Nephron (organoid): ENCODE data around the gene CDC123.

Experiments used
- H3K27ac Mint-ChIP-seq, 3 experiments: 2 replicates each; pipeline ENCODE4 v1.8.0; 2020; ENCODE audit warnings: mixed read lengths in 3 of 3, mild to moderate bottlenecking in 2 of 3, moderate library complexity in 1 of 3
- H3K27me3 Mint-ChIP-seq: 2 replicates; pipeline ENCODE4 v1.8.0; 2021; ENCODE audit warnings: low read depth, mild to moderate bottlenecking, moderate library complexity, mixed read lengths
- H3K36me3 Mint-ChIP-seq: 2 replicates; pipeline ENCODE4 v1.8.0; 2020; ENCODE audit warnings: low read depth, mixed read lengths
- H3K4me1 Mint-ChIP-seq: 2 replicates; pipeline ENCODE4 v1.8.0; 2020; ENCODE audit warnings: mixed read lengths
- H3K4me3 Mint-ChIP-seq, 3 experiments: 2 replicates each; pipeline ENCODE4 v1.8.0; 2020; ENCODE audit warnings: mild to moderate bottlenecking in 3 of 3, mixed read lengths in 3 of 3, moderate library complexity in 2 of 3
- H3K9me3 Mint-ChIP-seq: 2 replicates; pipeline ENCODE4 v1.8.0; 2020; ENCODE audit warnings: mixed read lengths
- TF ChIP-seq, protein P1 (sequence below), 3 experiments: fragments of 200-600 bp; sonication (generic); IDR thresholded peaks; one replicate each; pipeline ENCODE4 v1.5.0; 2021; ENCODE audit warnings: antibody characterized with exemption in 3 of 3; ENCODE audit not compliant: unreplicated experiment in 3 of 3

Gene CDC123, protein sequence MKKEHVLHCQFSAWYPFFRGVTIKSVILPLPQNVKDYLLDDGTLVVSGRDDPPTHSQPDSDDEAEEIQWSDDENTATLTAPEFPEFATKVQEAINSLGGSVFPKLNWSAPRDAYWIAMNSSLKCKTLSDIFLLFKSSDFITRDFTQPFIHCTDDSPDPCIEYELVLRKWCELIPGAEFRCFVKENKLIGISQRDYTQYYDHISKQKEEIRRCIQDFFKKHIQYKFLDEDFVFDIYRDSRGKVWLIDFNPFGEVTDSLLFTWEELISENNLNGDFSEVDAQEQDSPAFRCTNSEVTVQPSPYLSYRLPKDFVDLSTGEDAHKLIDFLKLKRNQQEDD

DNA sequence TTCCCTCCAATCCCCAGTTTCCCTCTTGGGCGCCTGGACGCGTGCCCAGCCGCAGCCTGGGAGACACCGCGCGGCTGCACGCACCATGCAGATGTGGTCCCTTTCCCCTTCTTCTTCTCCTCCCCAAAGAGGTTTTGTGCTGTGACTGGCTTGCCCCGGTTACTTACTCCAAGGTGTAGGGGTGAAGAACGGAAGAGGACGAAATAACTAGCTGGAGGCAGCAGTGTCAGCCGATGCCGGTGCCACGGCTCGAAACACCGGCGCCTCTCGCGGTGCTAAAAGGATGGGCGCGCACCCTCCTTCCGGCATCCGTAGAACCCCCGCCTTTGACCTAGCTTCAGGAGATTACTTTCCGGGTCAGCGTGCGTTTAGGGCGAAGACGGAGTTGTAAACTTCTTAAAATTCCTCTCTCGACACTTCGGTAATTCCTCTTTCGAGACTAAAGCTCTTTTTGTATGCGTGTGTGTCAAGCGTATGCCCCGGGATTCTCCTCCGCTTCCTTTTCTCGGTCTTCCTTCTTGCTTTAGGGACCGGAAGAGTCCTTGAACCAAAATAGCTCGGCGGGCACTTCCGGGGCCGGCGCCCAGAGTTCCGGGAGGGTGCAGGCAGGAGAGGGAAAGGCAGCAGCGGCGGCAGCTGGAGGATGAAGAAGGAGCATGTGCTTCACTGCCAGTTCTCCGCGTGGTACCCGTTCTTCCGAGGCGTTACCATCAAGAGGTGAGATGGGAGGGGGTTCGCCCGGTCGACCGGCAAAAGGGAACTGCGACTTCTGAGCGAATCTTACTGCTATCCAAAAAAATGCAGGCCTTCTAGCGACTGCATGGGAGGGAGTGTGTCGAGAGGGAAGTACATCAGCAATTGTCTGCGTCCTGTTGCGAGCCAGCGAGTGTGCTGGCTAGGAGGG, at the start of gene CDC123, which contains the start of gene NUDT5:
Gene CDC123, plus strand, starts transcription at position 586 of the 904 bp plus-strand sequence. Its CDS starts 58 bp downstream, at position 644.
Gene NUDT5, minus strand, starts transcription at position 289 of the 904 bp plus-strand sequence. CDS start 9,600 bp downstream, outside the sequence.
- TF ChIP-seq, protein P1, sequence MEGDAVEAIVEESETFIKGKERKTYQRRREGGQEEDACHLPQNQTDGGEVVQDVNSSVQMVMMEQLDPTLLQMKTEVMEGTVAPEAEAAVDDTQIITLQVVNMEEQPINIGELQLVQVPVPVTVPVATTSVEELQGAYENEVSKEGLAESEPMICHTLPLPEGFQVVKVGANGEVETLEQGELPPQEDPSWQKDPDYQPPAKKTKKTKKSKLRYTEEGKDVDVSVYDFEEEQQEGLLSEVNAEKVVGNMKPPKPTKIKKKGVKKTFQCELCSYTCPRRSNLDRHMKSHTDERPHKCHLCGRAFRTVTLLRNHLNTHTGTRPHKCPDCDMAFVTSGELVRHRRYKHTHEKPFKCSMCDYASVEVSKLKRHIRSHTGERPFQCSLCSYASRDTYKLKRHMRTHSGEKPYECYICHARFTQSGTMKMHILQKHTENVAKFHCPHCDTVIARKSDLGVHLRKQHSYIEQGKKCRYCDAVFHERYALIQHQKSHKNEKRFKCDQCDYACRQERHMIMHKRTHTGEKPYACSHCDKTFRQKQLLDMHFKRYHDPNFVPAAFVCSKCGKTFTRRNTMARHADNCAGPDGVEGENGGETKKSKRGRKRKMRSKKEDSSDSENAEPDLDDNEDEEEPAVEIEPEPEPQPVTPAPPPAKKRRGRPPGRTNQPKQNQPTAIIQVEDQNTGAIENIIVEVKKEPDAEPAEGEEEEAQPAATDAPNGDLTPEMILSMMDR (IDR thresholded peaks at IDR 0.05; ENCODE audit: unreplicated experiment in 3 of 3) = no peak
- Mint-ChIP-seq H3K36me3 (peaks cover 11% of the 10 kb centered on the region), H3K9me3 (no peaks in the 10 kb centered on the region), H3K27me3 (no peaks in the 10 kb centered on the region), H3K4me1 (peaks cover 46% of the 10 kb centered on the region), H3K27ac (peak within 1 kb of the TSS; percentile 97 to 99 (median 98)), H3K4me3 (peak within 1 kb of the TSS; percentile 93 to 96 (median 95))

DNA sequence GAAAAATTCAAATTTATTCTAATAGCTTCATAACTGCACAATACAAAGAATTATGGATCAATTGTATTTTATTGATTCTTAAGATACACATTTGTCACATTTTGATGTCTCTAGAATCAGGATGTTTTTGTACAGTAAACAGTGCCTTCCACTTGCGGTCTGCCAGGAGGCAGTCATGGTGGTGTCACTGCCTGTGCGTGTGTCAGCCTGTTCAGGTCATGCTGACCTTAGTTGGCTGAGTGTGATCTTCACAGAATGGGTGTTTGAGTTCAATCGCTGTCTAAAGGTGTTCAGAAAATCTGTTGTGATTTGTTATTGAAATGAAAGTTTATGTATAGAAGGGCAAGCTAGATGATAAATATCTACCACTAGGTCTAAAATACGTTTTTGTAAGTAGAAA, 45.8 kb upstream of the CDC123 start:
- H3K27me3 Mint-ChIP-seq = no peaks in the 10 kb centered on the region
- H3K36me3 Mint-ChIP-seq = peaks cover 46% of the 10 kb centered on the region
- H3K9me3 Mint-ChIP-seq = no peaks in the 10 kb centered on the region
- TF ChIP-seq, protein P1 (IDR thresholded peaks at IDR 0.05; ENCODE audit: unreplicated experiment in 3 of 3) = no peak
- H3K4me1 Mint-ChIP-seq = no peaks in the 10 kb centered on the region
- H3K4me3 Mint-ChIP-seq = no peak overlapping the region
- no peak overlapping the region for H3K27ac Mint-ChIP-seq

DNA sequence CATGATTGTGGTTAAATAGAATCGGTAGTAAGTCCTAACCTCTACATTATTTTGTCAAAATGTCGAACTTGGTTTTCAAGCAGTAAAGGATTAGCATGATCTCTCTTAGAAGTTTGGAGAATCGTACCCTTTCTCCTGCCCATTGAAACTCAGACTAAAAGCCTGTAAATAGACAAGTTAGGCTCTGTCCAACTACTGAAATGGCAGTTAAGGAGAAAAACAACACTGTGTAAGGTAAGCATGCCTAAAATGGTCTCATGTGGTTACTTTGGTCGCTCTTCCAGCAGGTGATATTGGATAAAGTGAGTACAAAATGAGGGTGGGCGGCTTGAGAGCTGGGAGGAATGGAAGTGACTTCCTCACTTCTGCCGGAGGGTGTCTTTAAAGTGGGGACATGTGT, 41.5 kb upstream of the CDC123 start:
- H3K27me3 Mint-ChIP-seq = no peaks in the 10 kb centered on the region
- H3K36me3 Mint-ChIP-seq = peaks cover 51% of the 10 kb centered on the region
- H3K9me3 Mint-ChIP-seq = no peaks in the 10 kb centered on the region
- H3K27ac Mint-ChIP-seq = peak overlapping the region in 1 of 3 experiments; percentile 53
- no peaks in the 10 kb centered on the region for H3K4me1 Mint-ChIP-seq
- H3K4me3 Mint-ChIP-seq = no peak overlapping the region
- TF ChIP-seq, protein P1 (IDR thresholded peaks at IDR 0.05; ENCODE audit: unreplicated experiment in 3 of 3) = no peak

DNA sequence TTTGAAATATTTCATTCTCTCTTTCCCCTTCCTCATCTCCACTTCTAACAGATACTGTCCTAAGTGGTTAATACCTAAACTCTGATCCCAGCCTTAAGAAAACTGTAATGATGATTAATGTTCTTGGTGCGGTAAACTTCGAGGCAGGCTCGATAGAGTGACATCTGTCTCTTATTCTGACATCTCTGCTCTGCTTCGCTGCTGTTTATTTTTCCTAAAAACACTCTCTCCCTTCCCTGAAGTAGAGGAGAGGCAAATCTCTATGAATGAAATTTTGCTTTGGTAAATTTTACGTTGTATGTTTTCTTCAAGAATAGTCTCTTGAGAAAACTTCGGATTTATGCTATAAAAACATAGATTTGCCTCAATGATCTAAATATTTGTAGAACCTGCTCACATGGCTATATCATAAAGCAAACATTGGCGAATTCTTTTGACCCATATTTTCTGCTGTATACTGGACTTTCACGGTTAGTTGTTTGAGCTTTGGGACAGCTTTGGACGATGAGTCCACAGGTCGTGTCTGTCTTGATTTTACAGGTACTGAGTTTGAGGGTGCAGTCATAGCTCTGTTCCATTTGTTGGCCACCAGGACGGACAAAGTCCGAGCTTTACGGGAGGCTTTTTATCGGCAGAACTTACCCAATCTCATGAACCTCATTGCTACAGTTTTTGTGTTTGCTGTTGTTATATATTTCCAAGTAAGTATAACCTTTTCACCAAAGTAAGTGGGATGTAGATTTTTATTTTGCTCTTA, 39.4 kb upstream of the CDC123 start:
- H3K4me1 Mint-ChIP-seq = no peaks in the 10 kb centered on the region
- H3K27me3 Mint-ChIP-seq = no peaks in the 10 kb centered on the region
- TF ChIP-seq, protein P1 (IDR thresholded peaks at IDR 0.05; ENCODE audit: unreplicated experiment in 3 of 3) = no peak
- peaks cover 51% of the 10 kb centered on the region for H3K36me3 Mint-ChIP-seq
- H3K27ac Mint-ChIP-seq = no peak overlapping the region
- H3K4me3 Mint-ChIP-seq = no peak overlapping the region
- no peaks in the 10 kb centered on the region for H3K9me3 Mint-ChIP-seq

DNA sequence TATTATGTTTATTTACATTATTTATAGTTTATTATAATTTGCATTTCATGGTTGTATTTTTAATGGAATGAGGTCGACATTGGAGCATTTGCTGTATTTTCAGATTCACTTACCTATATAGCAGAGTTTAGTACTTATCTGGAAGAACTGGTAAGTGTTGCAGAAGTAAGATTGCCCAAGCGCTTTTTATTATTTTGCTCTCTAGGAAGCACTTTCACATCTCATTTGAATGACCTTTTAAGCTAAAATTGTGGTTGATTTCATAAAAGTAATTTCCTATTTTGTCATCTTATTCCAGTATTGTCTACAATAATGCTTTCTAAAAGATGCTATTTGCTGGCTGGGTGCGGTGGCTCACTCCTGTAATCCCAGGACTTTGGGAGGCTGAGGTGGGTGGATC, 37.9 kb upstream of the CDC123 start:
- no peaks in the 10 kb centered on the region for H3K4me1 Mint-ChIP-seq
- TF ChIP-seq, protein P1 (IDR thresholded peaks at IDR 0.05; ENCODE audit: unreplicated experiment in 3 of 3) = no peak
- H3K4me3 Mint-ChIP-seq = no peak overlapping the region
- H3K27me3 Mint-ChIP-seq = no peaks in the 10 kb centered on the region
- H3K9me3 Mint-ChIP-seq = no peaks in the 10 kb centered on the region
- H3K27ac Mint-ChIP-seq = no peak overlapping the region
- H3K36me3 Mint-ChIP-seq = peaks cover 59% of the 10 kb centered on the region
